H9 (cell line): ENCODE results near the gene SECTM1. TPM values are rescaled to one million over a fixed set of nuclear protein-coding genes. Genes with fewer than 3 reads are reported as not detected.

Experiments used
- DNase-seq: peaks from one replicate; pipeline ENCODE4 v3.0.0-alpha.2; 2017
- H2AFZ ChIP-seq: one replicate; pipeline ENCODE4 v1.6.1; 2013; ENCODE audit warnings: mild to moderate bottlenecking, low read length, control low read depth, moderate library complexity
- H2AK5ac ChIP-seq: 2 replicates; pipeline ENCODE4 v1.6.1; 2013; ENCODE audit warnings: low read length, control low read depth, mixed read lengths; ENCODE audit not compliant: insufficient read length
- H2BK120ac ChIP-seq: one replicate; pipeline ENCODE4 v1.6.1; 2013; ENCODE audit warnings: low read depth, mild to moderate bottlenecking, low read length, control low read depth, inconsistent platforms; ENCODE audit not compliant: poor library complexity, severe bottlenecking
- H2BK12ac ChIP-seq: 2 replicates; pipeline ENCODE4 v1.6.1; 2013; ENCODE audit warnings: low read length, control low read depth, mixed read lengths, low read depth; ENCODE audit not compliant: insufficient read length
- H2BK15ac ChIP-seq: 2 replicates; pipeline ENCODE4 v1.6.1; 2013; ENCODE audit warnings: low read depth, low read length, control low read depth
- H2BK20ac ChIP-seq: one replicate; pipeline ENCODE4 v1.6.1; 2013; ENCODE audit warnings: low read depth, mild to moderate bottlenecking, low read length, control low read depth, inconsistent platforms; ENCODE audit not compliant: poor library complexity, severe bottlenecking
- H2BK5ac ChIP-seq: 2 replicates; pipeline ENCODE4 v1.6.1; 2013; ENCODE audit warnings: low read length, control low read depth, mixed read lengths; ENCODE audit not compliant: insufficient read length
- H3K14ac ChIP-seq: 2 replicates; pipeline ENCODE4 v1.6.1; 2013; ENCODE audit warnings: low read length, control low read depth; ENCODE audit not compliant: insufficient read depth
- H3K18ac ChIP-seq: 2 replicates; pipeline ENCODE4 v1.6.1; 2013; ENCODE audit warnings: low read depth, mild to moderate bottlenecking, mixed read lengths, low read length, control low read depth; ENCODE audit not compliant: insufficient read length
- H3K23ac ChIP-seq: 2 replicates; pipeline ENCODE4 v1.6.1; 2013; ENCODE audit warnings: low read length, control low read depth, mixed read lengths, low read depth; ENCODE audit not compliant: insufficient read length
- H3K23me2 ChIP-seq: 2 replicates; pipeline ENCODE4 v1.6.1; 2013; ENCODE audit warnings: low read depth, mild to moderate bottlenecking, mixed read lengths, low read length, control low read depth; ENCODE audit not compliant: insufficient read length, poor library complexity, severe bottlenecking
- H3K27ac ChIP-seq: 2 replicates; pipeline ENCODE4 v1.5.1; 2013; ENCODE audit warnings: low read length, control low read depth, mixed read lengths, low read depth; ENCODE audit not compliant: insufficient read length
- H3K27me3 ChIP-seq: 2 replicates; pipeline ENCODE4 v1.6.1; 2013; ENCODE audit warnings: low read length, control low read depth, inconsistent platforms; ENCODE audit not compliant: insufficient read depth
- H3K4ac ChIP-seq: 2 replicates; pipeline ENCODE4 v1.6.1; 2013; ENCODE audit warnings: low read depth, mild to moderate bottlenecking, control low read depth, inconsistent platforms, low read length, moderate library complexity
- H3K4me1 ChIP-seq: 2 replicates; pipeline ENCODE4 v1.6.1; 2013; ENCODE audit warnings: low read length, control low read depth, inconsistent platforms; ENCODE audit not compliant: insufficient read depth
- H3K4me2 ChIP-seq: 2 replicates; pipeline ENCODE4 v1.6.1; 2013; ENCODE audit warnings: low read length, control low read depth, mixed read lengths; ENCODE audit not compliant: insufficient read length, insufficient read depth
- H3K56ac ChIP-seq: 2 replicates; pipeline ENCODE4 v1.6.1; 2013; ENCODE audit warnings: low read depth, mild to moderate bottlenecking, mixed read lengths, low read length, control low read depth; ENCODE audit not compliant: insufficient read length
- H3K79me1 ChIP-seq: 2 replicates; pipeline ENCODE4 v1.6.1; 2013; ENCODE audit warnings: low read depth, mild to moderate bottlenecking, moderate library complexity, low read length, control low read depth, inconsistent platforms; ENCODE audit not compliant: insufficient read depth, poor library complexity, severe bottlenecking
- H3K79me2 ChIP-seq: 2 replicates; pipeline ENCODE4 v1.6.1; 2013; ENCODE audit warnings: low read length, control low read depth, inconsistent platforms; ENCODE audit not compliant: insufficient read depth
- H3K9ac ChIP-seq: 2 replicates; pipeline ENCODE4 v1.6.1; 2013; ENCODE audit warnings: low read length, control low read depth, mixed read lengths; ENCODE audit not compliant: insufficient read length; ENCODE audit errors: extremely low read depth
- H3K9me3 ChIP-seq: one replicate; pipeline ENCODE4 v1.6.1; 2013; ENCODE audit warnings: low read depth, low read length, inconsistent platforms; ENCODE audit not compliant: control insufficient read depth
- H3T11ph ChIP-seq: one replicate; pipeline ENCODE4 v1.6.1; 2013; ENCODE audit warnings: mild to moderate bottlenecking, low read length, control low read depth, inconsistent platforms
- H4K20me1 ChIP-seq: one replicate; pipeline ENCODE4 v1.6.1; 2013; ENCODE audit not compliant: control insufficient read depth, insufficient read length, insufficient read depth
- H4K5ac ChIP-seq: 2 replicates; pipeline ENCODE4 v1.6.1; 2013; ENCODE audit warnings: low read depth, mild to moderate bottlenecking, mixed read lengths, low read length, control low read depth; ENCODE audit not compliant: insufficient read length
- H4K8ac ChIP-seq: replicated peaks from 2 replicates; pipeline ENCODE4 v1.6.1; 2013; ENCODE audit warnings: low read length, control low read depth, mixed read lengths, low read depth; ENCODE audit not compliant: insufficient read length
- H4K91ac ChIP-seq: 2 replicates; pipeline ENCODE4 v1.6.1; 2013; ENCODE audit warnings: low read depth, mild to moderate bottlenecking, moderate library complexity, mixed read lengths, low read length, control low read depth; ENCODE audit not compliant: insufficient read length
- H3K27ac Mint-ChIP-seq, 3 experiments: 2 replicates in 2 of 3; 3 replicates in 1 of 3; pipeline ENCODE4 v1.8.0; 2020 to 2021; ENCODE audit warnings: mixed read lengths in 3 of 3, mild to moderate bottlenecking in 1 of 3, moderate library complexity in 1 of 3
- H3K27me3 Mint-ChIP-seq: 2 replicates; pipeline ENCODE4 v1.8.0; 2021; ENCODE audit warnings: low read depth, mild to moderate bottlenecking, moderate library complexity, mixed read lengths
- H3K36me3 Mint-ChIP-seq, 3 experiments: 2 replicates in 2 of 3; 3 replicates in 1 of 3; pipeline ENCODE4 v1.8.0; 2020 to 2021; ENCODE audit warnings: low read depth in 3 of 3, mixed read lengths in 3 of 3; ENCODE audit not compliant: insufficient read depth in 1 of 3
- H3K4me1 Mint-ChIP-seq, 2 experiments: 2 replicates each; pipeline ENCODE4 v1.8.0; 2020; ENCODE audit warnings: mixed read lengths in 2 of 2
- H3K4me3 Mint-ChIP-seq, 2 experiments: 2 replicates in 1 of 2; 3 replicates in 1 of 2; pipeline ENCODE4 v1.8.0; 2020 to 2021; ENCODE audit warnings: mild to moderate bottlenecking in 2 of 2, mixed read lengths in 2 of 2, moderate library complexity in 1 of 2
- H3K9me3 Mint-ChIP-seq, 2 experiments: 2 replicates in 1 of 2; 3 replicates in 1 of 2; pipeline ENCODE4 v1.8.0; 2020; ENCODE audit warnings: mild to moderate bottlenecking in 2 of 2, mixed read lengths in 2 of 2, moderate library complexity in 1 of 2
- CTCF ChIP-seq: fragments of 200-600 bp; sonication (generic); conservative IDR thresholded peaks from 3 replicates; pipeline ENCODE4 v1.8.0; 2021; ENCODE audit warnings: antibody characterized with exemption, mild to moderate bottlenecking
- WGBS: extraction: QIAGEN DNeasy Blood & Tissue Kit; methylation state at CpG from one replicate; pipeline ENCODE4 v1.1.7; 2013; ENCODE audit warnings: missing lambda C conversion rate, low lambda C conversion rate, mixed read lengths; ENCODE audit not compliant: insufficient read length; ENCODE audit errors: extremely low coverage; 5-methylcytosine and 5-hydroxymethylcytosine counted together
- total RNA-seq: library from RNA; stranded (reverse); gene quantifications from 2 replicates; pipeline ENCODE4 v1.2.1, GENCODE V29; 2021

Gene SECTM1
- total RNA-seq, 1 experiment from 2014 or later = 0.28 TPM

GRCh38 chr17:82369211-82369610, 35.6 kb upstream of the SECTM1 start:
- Mint-ChIP-seq H3K4me1 (peaks cover 7 to 16% of the 10 kb centered on the region in 2 experiments), H3K9me3 (peaks cover 5 to 8% of the 10 kb centered on the region in 2 experiments; a peak in 4 of 5 replicates), H3K27ac (no peak overlapping the region), H3K27me3 (peaks cover 54% of the 10 kb centered on the region), H3K4me3 (no peak overlapping the region), H3K36me3 (peaks cover 0 to 4% (median 3%) of the 10 kb centered on the region in 3 experiments; a peak in 2 of 7 replicates)
- H3K27ac ChIP-seq = no peak overlapping the region
- H3K56ac ChIP-seq = no peak overlapping the region
- TF ChIP-seq CTCF = no peak
- H3K9me3 ChIP-seq = no peaks in the 10 kb centered on the region
- H3K4me2 ChIP-seq = no peak overlapping the region
- no peak overlapping the region for H3K18ac ChIP-seq
- no peak overlapping the region for H2BK20ac ChIP-seq
- H3K79me1 ChIP-seq = no peaks in the 10 kb centered on the region
- H3K14ac ChIP-seq = no peak overlapping the region
- H3K9ac ChIP-seq = no peak overlapping the region
- no peak overlapping the region for H4K8ac ChIP-seq
- H2AFZ ChIP-seq = no peak overlapping the region
- no peak overlapping the region for H3T11ph ChIP-seq
- peaks cover 14% of the 10 kb centered on the region for H3K27me3 ChIP-seq
- DNase-seq = no peak
- no peak overlapping the region for H3K23ac ChIP-seq
- no peaks in the 10 kb centered on the region for H4K20me1 ChIP-seq
- H2AK5ac ChIP-seq = no peak overlapping the region
- H3K4me1 ChIP-seq = no peaks in the 10 kb centered on the region; the same call in 1 of the 2 replicates
- no peak overlapping the region for H4K5ac ChIP-seq
- H2BK5ac ChIP-seq = no peak overlapping the region
- H3K4ac ChIP-seq = no peak overlapping the region
- no CpG with 5 or more reads among the region's 7 CpGs for WGBS
- no peaks in the 10 kb centered on the region for H3K79me2 ChIP-seq
- no peak overlapping the region for H4K91ac ChIP-seq
- H2BK15ac ChIP-seq = no peak overlapping the region
- H2BK120ac ChIP-seq = no peak overlapping the region
- H2BK12ac ChIP-seq = no peak overlapping the region
- peaks cover 7% of the 10 kb centered on the region for H3K23me2 ChIP-seq
